NCI-H1105 treated with DMSO at 0.1 percent for 48 hours (cell line): ENCODE data around the gene EFNA1.

Experiments
- DNase-seq: peaks from one replicate; lab custom pipeline; 2025; lab: John Stamatoyannopoulos, UW

The EFNA1 gene

GRCh38 chr1:155175281-155175926 is 47.7 kb downstream of the EFNA1 start:
- DNase-seq, result no peak

GRCh38 chr1:155175927-155176371 is 48.3 kb downstream of the EFNA1 start:
- DNase-seq, result no peak

- DNase-seq, result peak; percentile 74
Measured at GRCh38 chr1:155176544-155177071, 48.9 kb downstream of the EFNA1 start.

- no peak for DNase-seq
Measured at GRCh38 chr1:155177192-155177917, 49.7 kb downstream of the EFNA1 start.

- no peak for DNase-seq
Measured at GRCh38 chr1:155177918-155178281, 50.2 kb downstream of the EFNA1 start.

- DNase-seq, result no peak
Measured at GRCh38 chr1:155178441-155179111, 50.9 kb downstream of the EFNA1 start.

- no peak for DNase-seq
Measured at GRCh38 chr1:155179112-155180031, 51.7 kb downstream of the EFNA1 start.

- no peak for DNase-seq
Measured at GRCh38 chr1:155181371-155182051, 53.8 kb downstream of the EFNA1 start.

GRCh38 chr1:155182052-155182550 is 54.4 kb downstream of the EFNA1 start:
- DNase-seq, result no peak

GRCh38 chr1:155183775-155184221 is 56.1 kb downstream of the EFNA1 start:
- DNase-seq, result no peak

GRCh38 chr1:155184351-155184811 is 56.7 kb downstream of the EFNA1 start:
- DNase-seq, result no peak
